GM06990 (cell line): ENCODE results near the gene ARHGAP4.
A peak's percentile ranks its signal among the peaks of the same experiment; 100 is the strongest.

Source experiments
- DNase-seq: peaks from one replicate; pipeline ENCODE4 v3.0.0-alpha.2; 2011; ENCODE audit not compliant: insufficient read length; ENCODE audit errors: extremely low read depth
- H3K27me3 ChIP-seq: replicated peaks from 2 replicates; pipeline ENCODE4 v1.6.0; 2011; ENCODE audit warnings: low read length; ENCODE audit not compliant: control insufficient read depth, insufficient read depth
- H3K36me3 ChIP-seq: 2 replicates; pipeline ENCODE4 v1.5.1; 2011; ENCODE audit warnings: low read length; ENCODE audit not compliant: control insufficient read depth, insufficient read depth
- H3K4me3 ChIP-seq: replicated peaks from 2 replicates; pipeline ENCODE4 v1.5.1; 2011; ENCODE audit warnings: low read depth, mild to moderate bottlenecking, control low read depth, low read length
- TF ChIP-seq, protein P1 (sequence below): IDR thresholded peaks from 2 replicates; pipeline ENCODE4 v1.5.1; 2011; ENCODE audit warnings: low read length, control low read depth, mild to moderate bottlenecking, inconsistent platforms; ENCODE audit not compliant: insufficient read depth, poor library complexity, severe bottlenecking

Gene ARHGAP4

GRCh38 chrX:153954558-153955227, 28.6 kb upstream of the ARHGAP4 start:
- Histone ChIP-seq H3K36me3 (peaks cover 50% of the 10 kb centered on the region), H3K4me3 (no peak overlapping the region), H3K27me3 (no peaks in the 10 kb centered on the region)
- DNase-seq: no peak
- TF ChIP-seq, protein P1, sequence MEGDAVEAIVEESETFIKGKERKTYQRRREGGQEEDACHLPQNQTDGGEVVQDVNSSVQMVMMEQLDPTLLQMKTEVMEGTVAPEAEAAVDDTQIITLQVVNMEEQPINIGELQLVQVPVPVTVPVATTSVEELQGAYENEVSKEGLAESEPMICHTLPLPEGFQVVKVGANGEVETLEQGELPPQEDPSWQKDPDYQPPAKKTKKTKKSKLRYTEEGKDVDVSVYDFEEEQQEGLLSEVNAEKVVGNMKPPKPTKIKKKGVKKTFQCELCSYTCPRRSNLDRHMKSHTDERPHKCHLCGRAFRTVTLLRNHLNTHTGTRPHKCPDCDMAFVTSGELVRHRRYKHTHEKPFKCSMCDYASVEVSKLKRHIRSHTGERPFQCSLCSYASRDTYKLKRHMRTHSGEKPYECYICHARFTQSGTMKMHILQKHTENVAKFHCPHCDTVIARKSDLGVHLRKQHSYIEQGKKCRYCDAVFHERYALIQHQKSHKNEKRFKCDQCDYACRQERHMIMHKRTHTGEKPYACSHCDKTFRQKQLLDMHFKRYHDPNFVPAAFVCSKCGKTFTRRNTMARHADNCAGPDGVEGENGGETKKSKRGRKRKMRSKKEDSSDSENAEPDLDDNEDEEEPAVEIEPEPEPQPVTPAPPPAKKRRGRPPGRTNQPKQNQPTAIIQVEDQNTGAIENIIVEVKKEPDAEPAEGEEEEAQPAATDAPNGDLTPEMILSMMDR: no peak

GRCh38 chrX:153953892-153954557, 28.0 kb upstream of the ARHGAP4 start:
- DNase-seq: no peak

GRCh38 chrX:153953342-153953830, 27.3 kb upstream of the ARHGAP4 start:
- Histone ChIP-seq H3K4me3 (no peak overlapping the region), H3K27me3 (no peaks in the 10 kb centered on the region), H3K36me3 (peaks cover 46% of the 10 kb centered on the region)
- TF ChIP-seq, protein P1: peak; percentile 96
- peak; percentile 77 for DNase-seq

More at GRCh38 chrX:153953892-153954557, 28.0 kb upstream of the ARHGAP4 start:
- Histone ChIP-seq H3K36me3 (peaks cover 47% of the 10 kb centered on the region), H3K4me3 (no peak overlapping the region), H3K27me3 (no peaks in the 10 kb centered on the region)
- TF ChIP-seq, protein P1: no peak

- Histone ChIP-seq H3K36me3 (peaks cover 43% of the 10 kb centered on the region), H3K27me3 (no peaks in the 10 kb centered on the region), H3K4me3 (no peak overlapping the region)
- DNase-seq: no peak
- TF ChIP-seq, protein P1: no peak
Measured at GRCh38 chrX:153952373-153953026, 26.4 kb upstream of the ARHGAP4 start.

- no peak for DNase-seq
- Histone ChIP-seq H3K4me3 (no peak overlapping the region), H3K27me3 (no peaks in the 10 kb centered on the region), H3K36me3 (peaks cover 40% of the 10 kb centered on the region)
- TF ChIP-seq, protein P1: no peak
Measured at GRCh38 chrX:153951683-153952372, 25.8 kb upstream of the ARHGAP4 start.
